ENCODE data around the gene MSN. TPM values are rescaled to one million over a fixed set of nuclear protein-coding genes. Genes with fewer than 3 reads are reported as not detected.
"Not testable (repeated sequence)": the region's sequence is repeated elsewhere in the genome, so short reads cannot be mapped to it uniquely, and the experiment has no call there.

MSN gene
- total RNA-seq, 1 donor from 2014 or later = 72.3 TPM

DNA sequence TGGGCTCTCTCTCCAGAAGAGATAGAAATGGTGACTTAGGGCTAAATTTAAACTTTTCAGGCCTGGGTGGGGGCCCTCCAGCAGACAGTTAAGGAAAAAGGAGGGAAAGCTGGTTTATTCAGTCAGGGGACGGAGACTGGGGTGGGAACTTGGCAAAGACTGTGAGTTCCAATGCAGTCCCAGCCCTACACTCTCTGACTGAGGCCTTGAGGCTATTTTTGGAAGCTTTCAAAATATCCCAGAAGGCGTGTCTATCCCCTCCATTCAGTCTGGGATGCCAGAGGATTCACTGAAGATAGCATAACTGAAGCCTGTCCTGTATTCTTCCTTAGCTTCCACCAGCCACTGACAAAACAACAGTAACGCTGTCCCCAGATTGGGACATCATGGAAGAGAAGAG is 32.1 kb upstream of the MSN start:
- no peaks in the 10 kb centered on the region for H3K4me1 Mint-ChIP-seq (ENCODE audit: low read depth, unreplicated experiment)
- DNase-seq = no peak
- TF ChIP-seq, protein P1, sequence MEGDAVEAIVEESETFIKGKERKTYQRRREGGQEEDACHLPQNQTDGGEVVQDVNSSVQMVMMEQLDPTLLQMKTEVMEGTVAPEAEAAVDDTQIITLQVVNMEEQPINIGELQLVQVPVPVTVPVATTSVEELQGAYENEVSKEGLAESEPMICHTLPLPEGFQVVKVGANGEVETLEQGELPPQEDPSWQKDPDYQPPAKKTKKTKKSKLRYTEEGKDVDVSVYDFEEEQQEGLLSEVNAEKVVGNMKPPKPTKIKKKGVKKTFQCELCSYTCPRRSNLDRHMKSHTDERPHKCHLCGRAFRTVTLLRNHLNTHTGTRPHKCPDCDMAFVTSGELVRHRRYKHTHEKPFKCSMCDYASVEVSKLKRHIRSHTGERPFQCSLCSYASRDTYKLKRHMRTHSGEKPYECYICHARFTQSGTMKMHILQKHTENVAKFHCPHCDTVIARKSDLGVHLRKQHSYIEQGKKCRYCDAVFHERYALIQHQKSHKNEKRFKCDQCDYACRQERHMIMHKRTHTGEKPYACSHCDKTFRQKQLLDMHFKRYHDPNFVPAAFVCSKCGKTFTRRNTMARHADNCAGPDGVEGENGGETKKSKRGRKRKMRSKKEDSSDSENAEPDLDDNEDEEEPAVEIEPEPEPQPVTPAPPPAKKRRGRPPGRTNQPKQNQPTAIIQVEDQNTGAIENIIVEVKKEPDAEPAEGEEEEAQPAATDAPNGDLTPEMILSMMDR (IDR thresholded peaks at IDR 0.05; ENCODE audit: partially characterized antibody, unreplicated experiment) = no peak
- H3K9me3 Mint-ChIP-seq (ENCODE audit: unreplicated experiment) = no peaks in the 10 kb centered on the region
- no peak overlapping the region for H3K27ac Mint-ChIP-seq (ENCODE audit: unreplicated experiment)
- no peaks in the 10 kb centered on the region for H3K36me3 Mint-ChIP-seq (ENCODE audit: unreplicated experiment)
- peaks cover 4% of the 10 kb centered on the region for H3K27me3 Mint-ChIP-seq (ENCODE audit: unreplicated experiment)
- H3K4me3 Mint-ChIP-seq (ENCODE audit: unreplicated experiment) = no peak overlapping the region

DNA sequence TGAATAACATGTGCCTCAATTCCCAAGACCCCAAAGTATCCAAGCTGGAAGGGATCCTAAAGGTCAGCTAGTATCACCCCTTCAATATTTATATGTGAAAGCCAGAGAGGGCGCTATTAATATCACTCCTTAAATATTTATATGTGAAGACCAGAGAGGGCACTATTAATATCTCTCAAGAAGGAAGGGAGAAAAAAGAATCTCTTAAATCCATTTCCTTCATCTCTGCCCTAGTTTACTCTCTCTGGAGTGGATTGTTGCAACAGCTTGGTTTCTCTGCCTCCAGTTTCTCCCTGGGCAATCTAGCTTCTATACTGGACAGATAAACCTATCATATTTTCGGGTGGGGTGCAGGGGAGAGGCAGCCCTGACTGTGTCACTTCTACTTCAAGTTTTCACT is 31.6 kb upstream of the MSN start:
- H3K9me3 Mint-ChIP-seq (ENCODE audit: unreplicated experiment) = no peaks in the 10 kb centered on the region
- TF ChIP-seq, protein P1 (IDR thresholded peaks at IDR 0.05; ENCODE audit: partially characterized antibody, unreplicated experiment) = no peak
- H3K27ac Mint-ChIP-seq (ENCODE audit: unreplicated experiment) = no peak overlapping the region
- DNase-seq = no peak
- no peaks in the 10 kb centered on the region for H3K4me1 Mint-ChIP-seq (ENCODE audit: low read depth, unreplicated experiment)
- H3K4me3 Mint-ChIP-seq (ENCODE audit: unreplicated experiment) = no peak overlapping the region
- peaks cover 4% of the 10 kb centered on the region for H3K27me3 Mint-ChIP-seq (ENCODE audit: unreplicated experiment)
- no peaks in the 10 kb centered on the region for H3K36me3 Mint-ChIP-seq (ENCODE audit: unreplicated experiment)

DNA sequence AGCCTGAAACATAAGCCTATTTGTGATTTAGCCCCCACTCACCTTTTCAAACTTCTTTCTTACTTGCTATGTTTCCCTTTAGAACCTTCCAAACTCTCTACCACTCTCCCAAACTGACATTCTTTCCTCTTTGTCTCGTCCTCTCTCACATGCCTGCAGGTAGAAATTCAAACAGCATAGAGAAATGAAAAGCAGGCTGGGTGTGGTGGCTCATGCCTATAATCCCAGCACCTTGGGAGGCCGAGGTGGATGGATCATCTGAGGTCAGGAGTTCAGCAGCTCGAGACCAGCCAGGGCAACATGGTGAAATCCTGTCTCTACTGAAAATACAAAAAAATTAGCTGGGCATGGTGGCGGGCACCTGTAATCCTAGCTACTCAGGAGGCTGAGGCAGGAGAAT is 31.2 kb upstream of the MSN start:
- H3K27ac Mint-ChIP-seq (ENCODE audit: unreplicated experiment); DNase-seq; H3K27me3 Mint-ChIP-seq (ENCODE audit: unreplicated experiment); H3K4me1 Mint-ChIP-seq (ENCODE audit: low read depth, unreplicated experiment); H3K9me3 Mint-ChIP-seq (ENCODE audit: unreplicated experiment); H3K36me3 Mint-ChIP-seq (ENCODE audit: unreplicated experiment); H3K4me3 Mint-ChIP-seq (ENCODE audit: unreplicated experiment): not testable (repeated sequence)

DNA sequence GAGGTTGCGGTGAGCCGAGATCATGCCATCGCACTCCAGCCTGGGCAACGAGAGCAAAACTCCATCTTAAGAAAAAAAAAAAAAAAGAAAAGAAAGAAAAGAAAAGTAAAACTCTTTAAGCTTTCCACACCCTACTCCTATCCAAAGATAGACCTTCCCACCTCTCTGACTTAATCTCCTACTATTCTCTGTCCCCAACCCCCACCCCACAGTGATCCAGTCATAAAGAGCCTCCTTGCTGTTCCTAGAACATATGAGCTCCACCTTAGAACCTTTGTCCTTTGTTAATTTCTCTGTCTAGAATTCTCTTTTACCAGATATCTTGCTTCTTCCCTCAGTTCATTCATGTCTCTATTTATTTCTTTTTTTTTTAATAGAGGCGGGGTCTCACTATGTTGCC is 30.1 kb upstream of the MSN start:
- Mint-ChIP-seq H3K9me3 (ENCODE audit: unreplicated experiment) (no peaks in the 10 kb centered on the region), H3K27ac (ENCODE audit: unreplicated experiment) (no peak overlapping the region), H3K27me3 (ENCODE audit: unreplicated experiment) (peaks cover 4% of the 10 kb centered on the region), H3K36me3 (ENCODE audit: unreplicated experiment) (no peaks in the 10 kb centered on the region), H3K4me3 (ENCODE audit: unreplicated experiment) (no peak overlapping the region), H3K4me1 (ENCODE audit: low read depth, unreplicated experiment) (no peaks in the 10 kb centered on the region)
- DNase-seq = no peak
- TF ChIP-seq, protein P1 (IDR thresholded peaks at IDR 0.05; ENCODE audit: partially characterized antibody, unreplicated experiment) = no peak

DNA sequence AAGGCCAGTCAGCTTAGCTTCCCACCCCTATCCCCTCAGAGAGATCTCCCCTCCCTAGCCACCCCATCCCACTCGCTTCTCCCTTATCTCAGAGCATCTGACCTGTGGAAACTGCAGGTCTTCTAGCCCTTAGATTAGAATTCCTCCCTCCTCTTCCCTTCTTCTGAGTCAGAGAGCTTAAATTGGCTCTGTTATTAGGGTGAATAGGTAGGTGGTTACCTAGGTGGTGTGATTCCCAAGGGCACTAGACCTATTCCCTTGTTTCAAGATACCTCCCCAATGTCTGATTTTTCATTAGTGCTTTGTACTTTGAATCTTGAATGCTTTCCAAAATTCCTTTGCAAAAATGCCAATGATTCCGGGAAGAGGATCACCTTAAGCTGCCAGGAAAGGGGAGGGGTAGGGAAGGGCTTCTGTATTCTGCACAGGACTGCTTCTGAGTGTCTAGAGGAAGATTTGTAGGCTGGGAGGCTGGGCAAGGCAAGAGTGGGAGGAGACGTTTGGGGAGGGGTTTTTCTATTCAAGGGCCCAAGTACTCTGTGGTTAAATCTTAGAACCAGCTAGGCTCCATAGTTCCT is 24.5 kb upstream of the MSN start:
- Mint-ChIP-seq H3K4me3 (ENCODE audit: unreplicated experiment) (no peak overlapping the region), H3K27ac (ENCODE audit: unreplicated experiment) (no peak overlapping the region), H3K9me3 (ENCODE audit: unreplicated experiment) (no peaks in the 10 kb centered on the region), H3K27me3 (ENCODE audit: unreplicated experiment) (no peaks in the 10 kb centered on the region), H3K36me3 (ENCODE audit: unreplicated experiment) (no peaks in the 10 kb centered on the region), H3K4me1 (ENCODE audit: low read depth, unreplicated experiment) (no peaks in the 10 kb centered on the region)
- DNase-seq = no peak
- TF ChIP-seq, protein P1 (IDR thresholded peaks at IDR 0.05; ENCODE audit: partially characterized antibody, unreplicated experiment) = no peak

Data from glutamatergic neuron (in vitro differentiated cells).